SK-N-SH treated with all-trans-retinoic acid at 6 μM for 48 hours (cell line): Measurements from ENCODE around the gene MRPL4.
A peak's percentile ranks its signal among the peaks of the same experiment; 100 is the strongest.

ENCODE experiments used
- ATAC-seq: fragments of 200-7000 bp; cut with Tn5 transposase; 3 replicates; pipeline ENCODE4 v1.9.1; 2020; ENCODE audit warnings: mild to moderate bottlenecking, moderate library complexity
- ARNTL ChIP-seq: fragments of 450-650 bp; formaldehyde crosslinking; IDR thresholded peaks from 2 replicates; pipeline ENCODE4 v1.5.0; 2020; ENCODE audit warnings: low read depth, mild to moderate bottlenecking, moderate library complexity, borderline replicate concordance
- BACH2 ChIP-seq: fragments of 250-450 bp; sonication (Bioruptor Pico); IDR thresholded peaks from 2 replicates; pipeline ENCODE4 v1.9.0; 2021; ENCODE audit warnings: mild to moderate bottlenecking, borderline replicate concordance
- CREB5 ChIP-seq: fragments of 250-450 bp; sonication (Bioruptor Pico); IDR thresholded peaks from 2 replicates; pipeline ENCODE4 v1.5.1; 2020; ENCODE audit warnings: low read depth, mild to moderate bottlenecking, moderate library complexity
- CSDC2 ChIP-seq: fragments of 250-450 bp; sonication (Bioruptor Pico); IDR thresholded peaks from 2 replicates; pipeline ENCODE4 v1.5.0; 2020; ENCODE audit warnings: mild to moderate bottlenecking, moderate library complexity
- CSRNP3 ChIP-seq: fragments of 250-450 bp; sonication (Bioruptor Pico); IDR thresholded peaks from 2 replicates; pipeline ENCODE4 v1.5.1; 2021; ENCODE audit warnings: mild to moderate bottlenecking, moderate library complexity
- ESRRG ChIP-seq: fragments of 250-450 bp; sonication (Bioruptor Pico); IDR thresholded peaks from 2 replicates; pipeline ENCODE4 v1.6.1; 2021; ENCODE audit warnings: mild to moderate bottlenecking
- GLIS3 ChIP-seq: fragments of 250-450 bp; sonication (Bioruptor Pico); IDR thresholded peaks from 2 replicates; pipeline ENCODE4 v1.5.0; 2020; ENCODE audit warnings: mild to moderate bottlenecking, moderate library complexity
- ISL1 ChIP-seq: fragments of 250-450 bp; sonication (Bioruptor Pico); IDR thresholded peaks from 2 replicates; pipeline ENCODE4 v2.1.2; 2022; ENCODE audit warnings: mild to moderate bottlenecking, moderate library complexity
- OSR1 ChIP-seq: fragments of 250-450 bp; sonication (Bioruptor Pico); IDR thresholded peaks from 2 replicates; pipeline ENCODE4 v1.8.0; 2022; ENCODE audit warnings: moderate library complexity, mild to moderate bottlenecking, inconsistent platforms
- PATZ1 ChIP-seq: fragments of 250-450 bp; sonication (Bioruptor Pico); IDR thresholded peaks from 2 replicates; pipeline ENCODE4 v1.8.0; 2020; ENCODE audit warnings: mild to moderate bottlenecking, moderate library complexity, borderline replicate concordance
- POU6F1 ChIP-seq: fragments of 250-450 bp; sonication (Bioruptor Pico); IDR thresholded peaks from 2 replicates; pipeline ENCODE4 v1.8.0; 2021; ENCODE audit warnings: low read depth, mild to moderate bottlenecking, moderate library complexity, borderline replicate concordance
- PPARA ChIP-seq: fragments of 250-450 bp; sonication (Bioruptor Pico); IDR thresholded peaks from 2 replicates; pipeline ENCODE4 v1.5.0; 2020; ENCODE audit warnings: mild to moderate bottlenecking, borderline replicate concordance
- RARB ChIP-seq: fragments of 250-450 bp; sonication (Bioruptor Pico); IDR thresholded peaks from 2 replicates; pipeline ENCODE4 v1.8.0; 2021; ENCODE audit warnings: mild to moderate bottlenecking, moderate library complexity
- SNAI2 ChIP-seq: fragments of 250-450 bp; sonication (Bioruptor Pico); IDR thresholded peaks from 2 replicates; pipeline ENCODE4 v1.5.0; 2020; ENCODE audit warnings: mild to moderate bottlenecking, moderate library complexity
- TCF4 ChIP-seq: fragments of 250-450 bp; sonication (Bioruptor Pico); IDR thresholded peaks from 2 replicates; pipeline ENCODE4 v1.8.0; 2021; ENCODE audit warnings: mild to moderate bottlenecking, moderate library complexity, borderline replicate concordance
- TSHZ2 ChIP-seq: fragments of 250-450 bp; sonication (Bioruptor Pico); IDR thresholded peaks from 2 replicates; pipeline ENCODE4 v1.5.0; 2020; ENCODE audit warnings: mild to moderate bottlenecking, moderate library complexity
- ZC3H10 ChIP-seq: fragments of 250-450 bp; sonication (Bioruptor Pico); IDR thresholded peaks from 2 replicates; pipeline ENCODE4 v1.5.1; 2021; ENCODE audit warnings: mild to moderate bottlenecking, moderate library complexity
- ZFP3 ChIP-seq: fragments of 250-450 bp; sonication (Bioruptor Pico); IDR thresholded peaks from 2 replicates; pipeline ENCODE4 v1.5.0; 2020; ENCODE audit warnings: mild to moderate bottlenecking, moderate library complexity
- ZNF565 ChIP-seq: fragments of 450-650 bp; formaldehyde crosslinking; conservative IDR thresholded peaks from 2 replicates; pipeline ENCODE4 v1.5.0; 2020; ENCODE audit warnings: low read depth, mild to moderate bottlenecking, moderate library complexity
- ZNF70 ChIP-seq: fragments of 450-650 bp; formaldehyde crosslinking; IDR thresholded peaks from 2 replicates; pipeline ENCODE4 v1.5.0; 2020; ENCODE audit warnings: mild to moderate bottlenecking, moderate library complexity

MRPL4 gene

GRCh38 chr19:10258080-10258710, 6.2 kb downstream of the MRPL4 start (continued):
- no peak for TF ChIP-seq BACH2 (CRISPR knock-in tag)
- no peak for TF ChIP-seq PPARA (CRISPR knock-in tag)
- TF ChIP-seq, all 23 proteins: peak for 0

GRCh38 chr19:10259162-10259905, 7.3 kb downstream of the MRPL4 start:
- ATAC-seq = peak; percentile 75
- TF ChIP-seq OSR1 (CRISPR knock-in tag) (no peak), ZFP3 (CRISPR knock-in tag) (no peak), SNAI2 (CRISPR knock-in tag) (no peak), POU6F1 (no peak), CSRNP3 (CRISPR knock-in tag) (no peak), CSDC2 (CRISPR knock-in tag) (no peak), GLIS3 (CRISPR knock-in tag) (no peak), ZNF70 (CRISPR knock-in tag) (no peak), TCF4 (no peak), PPARA (CRISPR knock-in tag) (no peak), PATZ1 (CRISPR knock-in tag) (no peak), CREB5 (CRISPR knock-in tag) (no peak), TSHZ2 (CRISPR knock-in tag) (no peak), ARNTL (CRISPR knock-in tag) (no peak), ZC3H10 (CRISPR knock-in tag) (no peak), ZNF565 (no peak), ESRRG (CRISPR knock-in tag) (no peak)

- TF ChIP-seq ZFP3 (CRISPR knock-in tag) (no peak), TCF4 (no peak), ESRRG (CRISPR knock-in tag) (no peak), ZC3H10 (CRISPR knock-in tag) (no peak), ZNF565 (no peak), SNAI2 (CRISPR knock-in tag) (no peak), ZNF70 (CRISPR knock-in tag) (no peak), ISL1 (CRISPR knock-in tag) (no peak), RARB (CRISPR knock-in tag) (no peak)
- no peak for ATAC-seq
Measured at GRCh38 chr19:10260141-10260584, 8.1 kb downstream of the MRPL4 start.
